Endothelial cell of umbilical vein (primary cell): Measurements from ENCODE around the gene BTN1A1.

Experiments
- CTCF ChIP-seq, 2 donors: IDR thresholded peaks; 1 replicate in 1 of 2; 2 replicates in 1 of 2; pipeline ENCODE4 v1.5.1; 2011; ENCODE audit warnings: low read length in 2 of 2, mild to moderate bottlenecking in 2 of 2, moderate library complexity in 2 of 2, control low read depth in 1 of 2, inconsistent platforms in 1 of 2, low read depth in 1 of 2; ENCODE audit not compliant: insufficient read depth in 1 of 2; ENCODE audit errors: extremely low read depth in 1 of 2
- EZH2 ChIP-seq: IDR thresholded peaks from 2 replicates; pipeline ENCODE4 v1.6.1; 2012; ENCODE audit warnings: borderline replicate concordance, low read depth, mild to moderate bottlenecking, moderate library complexity, low read length, inconsistent platforms; ENCODE audit not compliant: severe bottlenecking
- GATA2 ChIP-seq: IDR thresholded peaks from 2 replicates; pipeline ENCODE4 v1.7.0; 2011; ENCODE audit warnings: low read depth, mild to moderate bottlenecking, moderate library complexity, mixed read lengths, low read length; ENCODE audit not compliant: insufficient read length, insufficient read depth
- MAX ChIP-seq: IDR thresholded peaks from 2 replicates; pipeline ENCODE4 v1.6.1; 2011; ENCODE audit not compliant: insufficient read depth, insufficient read length
- MYC ChIP-seq: IDR thresholded peaks from one replicate; pipeline ENCODE4 v1.6.1; 2011; ENCODE audit warnings: mild to moderate bottlenecking, low read depth, low read length
- POLR2A ChIP-seq: IDR thresholded peaks from 2 replicates; pipeline ENCODE4 v1.6.1; 2012; ENCODE audit warnings: low read depth, mild to moderate bottlenecking, control low read depth, low read length
- POLR2AphosphoS5 ChIP-seq: IDR thresholded peaks from 2 replicates; pipeline ENCODE4 v1.6.1; 2012; ENCODE audit warnings: low read depth, mild to moderate bottlenecking, control low read depth, low read length, moderate library complexity; ENCODE audit not compliant: insufficient read depth

- no peak for TF ChIP-seq POLR2A
- TF ChIP-seq CTCF (IDR thresholded peaks at IDR 0.05; ENCODE audit: extremely low read depth in 1 of 2, insufficient read depth in 1 of 2, low read depth in 1 of 2, low read length in 2 of 2): no peak
- no peak for TF ChIP-seq EZH2
- no peak for TF ChIP-seq POLR2AphosphoS5
- no peak for TF ChIP-seq MAX
- no peak for TF ChIP-seq MYC
- TF ChIP-seq GATA2: no peak
These were observed 27.4 kb upstream of the BTN1A1 start for GRCh38 chr6:26472549-26473290.
